Measurements from ENCODE around the gene MIDN. TPM values are rescaled to one million over a fixed set of nuclear protein-coding genes. Genes with fewer than 3 reads are reported as not detected.
A peak's percentile ranks its signal among the peaks of the same experiment; 100 is the strongest.

The MIDN gene
- total and polyA plus RNA-seq, 2 of the 4 experiments (the other 2 are of a cell fraction) = 2.5 to 26.0 TPM

DNA sequence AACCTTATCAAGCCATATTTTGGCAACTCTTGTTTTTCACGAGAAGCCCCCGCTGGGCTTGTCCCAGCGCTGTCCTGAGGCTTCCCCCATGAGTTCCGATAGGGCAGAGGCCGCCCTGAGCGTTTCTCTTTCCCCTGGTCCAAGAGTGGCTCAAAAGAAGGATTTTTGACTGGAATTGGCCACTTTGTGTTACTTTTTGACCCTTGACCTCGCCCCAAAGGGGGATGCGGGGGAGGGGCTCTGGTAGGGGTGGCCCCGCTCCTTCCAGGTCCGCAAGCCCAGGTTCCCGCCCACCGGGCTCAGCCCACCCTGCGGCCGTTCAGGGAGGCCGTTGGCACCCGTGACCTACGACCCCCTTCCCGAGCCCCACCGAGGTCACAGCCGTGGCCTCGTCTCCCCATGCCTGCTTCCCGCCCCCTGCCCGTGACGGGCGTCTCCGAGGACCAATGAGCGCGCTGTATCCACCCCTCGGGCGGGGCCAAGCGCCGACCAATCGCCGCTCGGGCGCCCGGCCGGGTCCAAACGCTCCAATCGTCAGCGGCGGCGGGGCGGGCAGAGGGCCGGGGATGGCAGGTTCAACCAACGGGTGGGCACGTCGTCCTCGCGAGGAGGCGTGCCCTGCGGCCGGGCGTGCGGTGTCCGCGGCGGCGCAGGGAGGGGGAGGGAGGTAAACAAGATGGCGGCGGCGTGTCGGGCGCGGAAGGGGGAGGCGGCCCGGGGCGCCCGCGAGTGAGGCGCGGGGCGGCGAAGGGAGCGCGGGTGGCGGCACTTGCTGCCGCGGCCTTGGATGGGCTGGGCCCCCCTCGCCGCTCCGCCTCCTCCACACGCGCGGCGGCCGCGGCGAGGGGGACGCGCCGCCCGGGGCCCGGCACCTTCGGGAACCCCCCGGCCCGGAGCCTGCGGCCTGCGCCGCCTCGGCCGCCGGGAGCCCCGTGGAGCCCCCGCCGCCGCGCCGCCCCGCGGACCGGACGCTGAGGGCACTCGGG lies 43.0 kb upstream of the MIDN start, which contains the start of gene STK11:
Gene STK11 (plus strand): TSS at position 665 of the 986 bp plus-strand sequence. CDS start 1,136 bp downstream, outside the sequence.
- H3K4me2 ChIP-seq (ENCODE audit: low read depth, low read length) = peak within 1 kb of the TSS; percentile 92
- DNase-seq (peak; percentile 94), ATAC-seq (ENCODE audit: low read depth) (peak; percentile 92)
- H3K4me3 ChIP-seq (ENCODE audit: insufficient read depth, low read depth, low read length) = peak within 1 kb of the TSS; percentile 71
- peak within 1 kb of the TSS; percentile 70 for H4K91ac ChIP-seq (ENCODE audit: insufficient read depth, low read depth, low read length)
- H3K9me1 ChIP-seq (ENCODE audit: insufficient read depth, low read length) = peaks cover 22% of the 10 kb centered on the region
- peak within 1 kb of the TSS; percentile 96 for H2AK9ac ChIP-seq (replicated peaks; ENCODE audit: low read depth, low read length, poor library complexity)
- peak within 1 kb of the TSS; percentile 68 for H2BK120ac ChIP-seq (ENCODE audit: low read depth, low read length)
- BruUV-seq (replicated peaks) = no TSS peak
- H3K4ac ChIP-seq (ENCODE audit: low read depth, low read length) = peak within 1 kb of the TSS; percentile 82
- 1% methylated on average over 41 of the region's 114 CpGs; no CpG with 5 or more reads in 1 of the 2 experiments for WGBS, 2 experiments (ENCODE audit: extremely low coverage in 2 of 2, insufficient read length in 1 of 2)
- H4K5ac ChIP-seq (ENCODE audit: low read depth, low read length) = peak within 1 kb of the TSS; percentile 85
- H3K27me3 ChIP-seq (ENCODE audit: control insufficient read depth, insufficient read depth, low read length) = no peaks in the 10 kb centered on the region
- no peak within 1 kb of the TSS for H2BK20ac ChIP-seq (ENCODE audit: low read depth, low read length)
- peak within 1 kb of the TSS; percentile 58 for H3K27ac ChIP-seq (ENCODE audit: insufficient read depth, low read length)
- H3K14ac ChIP-seq (replicated peaks; ENCODE audit: low read depth, low read length) = peak within 1 kb of the TSS; percentile 68
- H3K4me1 ChIP-seq (ENCODE audit: control insufficient read depth, insufficient read depth, low read length) = peaks cover 18% of the 10 kb centered on the region
- peak within 1 kb of the TSS; percentile 18; the same call in 1 of the 2 replicates for H3K18ac ChIP-seq (ENCODE audit: low read depth, low read length)
- 0 out of 3 replicates have a peak within 1 kb of the TSS, but pooled peaks have one; percentile 14 for H2BK15ac ChIP-seq (ENCODE audit: low read depth, low read length)
- peaks cover 3% of the 10 kb centered on the region; the same call in 1 of the 2 replicates for H3K36me3 ChIP-seq (ENCODE audit: control insufficient read depth, insufficient read depth, low read length)
- H2BK5ac ChIP-seq (ENCODE audit: low read depth, low read length, poor library complexity, severe bottlenecking) = peak within 1 kb of the TSS; percentile 89
- peak within 1 kb of the TSS; percentile 66 for H2AK5ac ChIP-seq (ENCODE audit: low read depth, low read length)
- H3K23ac ChIP-seq (ENCODE audit: low read depth, low read length) = peak within 1 kb of the TSS; percentile 79
- H2AFZ ChIP-seq (replicated peaks; ENCODE audit: low read length, poor library complexity) = peak within 1 kb of the TSS; percentile 95
- in situ Hi-C loops (cut with MboI; ENCODE audit: low sequenced_read_pairs) (no loop called here), intact Hi-C loops (cut with micrococcal nuclease) (no loop called here), dilution Hi-C loops (cut with HindIII; ENCODE audit: low sequenced_read_pairs, unreplicated experiment) (no loop called here)
- H4K20me1 ChIP-seq (ENCODE audit: insufficient read depth, low read length) = peaks cover 39% of the 10 kb centered on the region
- TF ChIP-seq MXI1 (IDR thresholded peaks at IDR 0.05; ENCODE audit: borderline replicate concordance, low read depth, low read length) = peak; percentile 89; the same call in 1 of the 2 replicates
- TF ChIP-seq, protein P1, sequence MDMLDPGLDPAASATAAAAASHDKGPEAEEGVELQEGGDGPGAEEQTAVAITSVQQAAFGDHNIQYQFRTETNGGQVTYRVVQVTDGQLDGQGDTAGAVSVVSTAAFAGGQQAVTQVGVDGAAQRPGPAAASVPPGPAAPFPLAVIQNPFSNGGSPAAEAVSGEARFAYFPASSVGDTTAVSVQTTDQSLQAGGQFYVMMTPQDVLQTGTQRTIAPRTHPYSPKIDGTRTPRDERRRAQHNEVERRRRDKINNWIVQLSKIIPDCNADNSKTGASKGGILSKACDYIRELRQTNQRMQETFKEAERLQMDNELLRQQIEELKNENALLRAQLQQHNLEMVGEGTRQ (IDR thresholded peaks at IDR 0.05; ENCODE audit: low read depth, low read length) = peak; percentile 42
- TF ChIP-seq MAZ (IDR thresholded peaks at IDR 0.05; ENCODE audit: borderline replicate concordance, low read depth, low read length) = peak; percentile 50; the same call in 1 of the 2 replicates
- peak; percentile 73 for TF ChIP-seq BHLHE40 (IDR thresholded peaks at IDR 0.05; ENCODE audit: low read depth, low read length)
- no peak for TF ChIP-seq SMC3 (IDR thresholded peaks at IDR 0.05; ENCODE audit: low read depth, low read length)
- TF ChIP-seq POLR2A (IDR thresholded peaks at IDR 0.05; ENCODE audit: low read depth, low read length) = peak; percentile 74; the same call in 1 of the 2 replicates
- peak within 1 kb of the TSS; percentile 8; the same call in 1 of the 2 replicates for H3K56ac ChIP-seq (ENCODE audit: extremely low read depth, insufficient read depth, low read length)
- peak within 1 kb of the TSS; percentile 86 for H3K9ac ChIP-seq (ENCODE audit: low read depth, low read length)
- no peaks in the 10 kb centered on the region for H3K9me3 ChIP-seq (ENCODE audit: control insufficient read depth, insufficient read depth, low read length)
- H3K79me1 ChIP-seq (ENCODE audit: low read depth in 1 of 2, low read length in 2 of 2) = peaks cover 12 to 45% of the 10 kb centered on the region in 2 experiments; a peak in 3 of 4 replicates
- POLR2A ChIA-PET (ENCODE audit: unreplicated experiment) = no interaction called here
- CTCF ChIA-PET = no interaction called here
- peak within 1 kb of the TSS; percentile 65 to 88; a peak in 3 of 4 replicates for H4K8ac ChIP-seq (ENCODE audit: low read depth in 2 of 2, low read length in 2 of 2)
